AG20443 (cell line): ENCODE measurements around the gene HERC6.
"Not testable (repeated sequence)": the region's sequence is repeated elsewhere in the genome, so short reads cannot be mapped to it uniquely, and the experiment has no call there.

Experiments used
- DNase-seq: peaks from one replicate; pipeline ENCODE4 v3.0.0; 2012; ENCODE audit warnings: low spot score, mixed read lengths

Gene HERC6

GRCh38 chr4:88447371-88448095 lies 68.9 kb downstream of the HERC6 start:
- no peak for DNase-seq

- not testable (repeated sequence) for DNase-seq
Observed at GRCh38 chr4:88448211-88448765, 69.6 kb downstream of the HERC6 start.

GRCh38 chr4:88448889-88449288 lies 70.2 kb downstream of the HERC6 start:
- no peak for DNase-seq

GRCh38 chr4:88449290-88449689 lies 70.6 kb downstream of the HERC6 start:
- no peak for DNase-seq

- no peak for DNase-seq
Observed at GRCh38 chr4:88451205-88451604, 72.6 kb downstream of the HERC6 start.

- DNase-seq, result no peak
Observed at GRCh38 chr4:88452912-88453311, 74.3 kb downstream of the HERC6 start.

- peak; percentile 91 for DNase-seq
Observed at GRCh38 chr4:88456670-88457306, 78.1 kb downstream of the HERC6 start, which contains the start of gene HERC5. Gene HERC5 (plus strand): TSS chr4:88457119. CDS start chr4:88457270, 151 bp downstream.

GRCh38 chr4:88457307-88458103 lies 78.9 kb downstream of the HERC6 start:
- DNase-seq, result peak; percentile 54

- DNase-seq, result no peak
Observed at GRCh38 chr4:88458104-88458740, 79.6 kb downstream of the HERC6 start.

- no peak for DNase-seq
Observed at GRCh38 chr4:88465653-88466192, 87.1 kb downstream of the HERC6 start.

GRCh38 chr4:88467392-88467791 lies 88.7 kb downstream of the HERC6 start:
- no peak for DNase-seq

- no peak for DNase-seq
Observed at GRCh38 chr4:88477229-88477860, 98.7 kb downstream of the HERC6 start.

- no peak for DNase-seq
Observed at GRCh38 chr4:88478247-88478646, 99.6 kb downstream of the HERC6 start.

- no peak for DNase-seq
Observed at GRCh38 chr4:88481537-88481936, 102.9 kb downstream of the HERC6 start.

- no peak for DNase-seq
Observed at GRCh38 chr4:88489100-88489761, 110.6 kb downstream of the HERC6 start.
